Medulla oblongata (tissue), 1 donor: ENCODE data around the gene WDSUB1.

ENCODE experiments used
- DNase-seq: peaks from one replicate; pipeline ENCODE4 v3.0.0-alpha.2; 2015; ENCODE audit errors: extremely low spot score

The WDSUB1 gene

GRCh38 chr2:159199236-159199635 is 87.3 kb downstream of the WDSUB1 start:
- DNase-seq: no peak

- no peak for DNase-seq
Measured at GRCh38 chr2:159196393-159196925, 90.0 kb downstream of the WDSUB1 start.

GRCh38 chr2:159195697-159196096 is 90.8 kb downstream of the WDSUB1 start:
- DNase-seq: peak; percentile 72

GRCh38 chr2:159194241-159194640 is 92.3 kb downstream of the WDSUB1 start:
- DNase-seq: peak; percentile 48

DNA sequence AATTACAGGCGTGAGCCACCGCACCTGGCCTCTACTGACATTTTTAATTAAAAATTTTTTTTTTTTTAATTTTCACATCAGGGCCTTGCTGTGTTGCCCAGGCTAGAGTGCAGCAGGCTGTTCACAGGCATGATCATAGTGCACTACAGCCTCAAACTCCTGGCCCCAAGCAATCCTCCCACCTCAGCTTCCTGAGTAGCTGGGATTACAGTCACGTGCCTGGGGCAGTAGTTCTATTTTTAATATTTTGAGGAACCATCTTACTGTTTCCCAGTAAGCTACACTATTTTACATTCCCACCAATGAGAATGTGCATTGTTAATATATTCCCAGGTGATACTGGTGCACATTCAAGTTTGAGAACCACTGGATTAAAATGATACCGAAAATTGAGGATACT is 92.7 kb downstream of the WDSUB1 start:
- no peak for DNase-seq

- no peak for DNase-seq
Measured at GRCh38 chr2:159192371-159192918, 94.1 kb downstream of the WDSUB1 start.

- no peak for DNase-seq
Measured at GRCh38 chr2:159188449-159188848, 98.1 kb downstream of the WDSUB1 start.

- DNase-seq: no peak
Measured at GRCh38 chr2:159187106-159187505, 99.4 kb downstream of the WDSUB1 start.

DNA sequence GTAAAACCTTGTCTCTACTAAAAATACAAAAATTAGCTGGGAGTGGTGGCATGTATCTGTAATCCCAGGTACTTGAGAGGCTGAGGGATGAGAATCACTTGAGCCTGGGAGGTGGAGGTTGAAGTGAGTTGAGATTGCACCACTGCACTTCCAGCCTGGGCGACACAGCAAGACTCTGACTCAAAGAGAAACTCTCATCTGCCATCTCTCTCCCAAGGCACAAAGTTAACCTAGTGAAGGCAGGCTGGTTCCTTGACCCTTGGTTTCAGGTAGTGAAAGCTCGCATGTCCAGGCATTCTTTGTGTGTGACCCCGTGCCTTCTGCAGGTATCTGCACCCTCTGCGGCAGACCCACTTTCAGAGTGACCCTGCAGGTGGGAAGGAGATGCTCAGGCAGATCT is 100.0 kb downstream of the WDSUB1 start:
- DNase-seq: no peak
